NCI-H2107 treated with DMSO at 0.1 percent for 48 hours (cell line): ENCODE measurements around the gene ABHD12.

Experiments
- DNase-seq: peaks from one replicate; lab custom pipeline; 2025; ENCODE audit not compliant: unreplicated experiment; lab: John Stamatoyannopoulos, UW

ABHD12 gene

GRCh38 chr20:25382704-25383370 is 7.8 kb downstream of the ABHD12 start:
- DNase-seq, result no peak

DNA sequence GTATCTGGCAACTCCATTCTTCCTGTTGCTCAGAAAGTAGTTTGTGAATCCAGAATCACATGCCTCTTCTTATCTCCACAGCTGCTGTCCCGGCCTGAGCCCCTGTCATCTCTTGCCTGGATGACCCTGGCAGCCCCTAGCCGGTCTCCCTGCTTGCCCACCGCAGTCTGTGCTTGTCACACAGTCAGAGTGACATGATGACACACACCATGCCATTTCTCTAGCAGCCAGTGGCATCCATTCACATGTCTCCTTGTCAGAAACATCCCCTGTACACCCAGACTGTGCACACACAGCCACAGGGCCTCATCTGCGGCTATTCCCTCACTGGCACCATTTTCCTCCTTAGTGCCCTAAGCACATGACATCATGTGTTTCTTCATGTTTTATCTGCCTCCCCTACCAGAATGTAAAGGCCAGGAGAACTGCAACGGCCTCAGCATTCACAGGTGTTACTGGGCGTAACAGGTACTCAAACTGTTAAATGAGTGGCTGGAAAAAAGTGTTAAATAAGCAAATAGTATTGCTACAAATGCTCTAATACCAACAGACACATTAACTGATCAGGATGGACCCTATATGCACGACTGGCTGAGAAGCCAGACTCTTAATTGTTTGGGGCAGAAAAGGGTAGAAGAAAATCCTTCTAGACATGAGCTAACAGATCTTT is 9.6 kb downstream of the ABHD12 start:
- no peak for DNase-seq

DNA sequence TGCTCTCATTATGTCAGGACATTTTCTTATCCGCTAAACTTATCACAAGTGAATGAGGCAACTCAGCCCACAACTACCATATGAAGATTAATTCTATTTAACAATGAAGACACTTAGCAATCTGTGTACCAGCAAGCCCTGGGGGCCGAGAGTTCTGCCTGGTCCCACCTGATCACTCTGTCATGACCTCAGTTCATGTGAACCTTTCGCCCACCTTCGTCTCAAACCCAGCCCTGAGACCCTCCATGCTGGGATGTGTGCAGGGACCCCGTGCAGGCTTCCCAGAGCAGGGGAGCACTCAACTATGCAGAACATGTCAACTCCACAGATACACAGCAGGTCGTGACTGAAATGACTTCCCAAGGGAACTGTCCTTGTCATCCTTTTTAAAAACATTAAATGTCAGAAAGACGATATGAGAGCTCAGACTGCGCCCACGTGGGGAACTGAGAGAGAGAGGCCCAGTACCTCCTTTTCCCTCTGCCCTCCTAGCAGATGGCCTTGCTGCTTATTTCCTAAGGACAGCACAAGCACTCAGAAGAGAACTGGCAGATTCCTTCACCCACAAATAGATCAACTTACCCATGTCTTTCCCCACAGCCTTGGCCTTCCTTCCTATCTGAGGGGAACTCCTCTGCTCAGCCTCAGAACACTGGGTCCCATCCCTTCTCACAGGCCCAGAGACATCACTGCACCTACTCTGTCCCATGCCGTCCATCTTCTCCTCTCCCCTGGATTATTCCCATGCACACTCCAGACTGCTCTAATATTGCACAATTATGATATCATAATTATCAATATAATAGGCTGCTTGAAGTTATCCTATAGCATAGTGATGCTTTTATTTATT is 11.5 kb downstream of the ABHD12 start:
- no peak for DNase-seq

DNA sequence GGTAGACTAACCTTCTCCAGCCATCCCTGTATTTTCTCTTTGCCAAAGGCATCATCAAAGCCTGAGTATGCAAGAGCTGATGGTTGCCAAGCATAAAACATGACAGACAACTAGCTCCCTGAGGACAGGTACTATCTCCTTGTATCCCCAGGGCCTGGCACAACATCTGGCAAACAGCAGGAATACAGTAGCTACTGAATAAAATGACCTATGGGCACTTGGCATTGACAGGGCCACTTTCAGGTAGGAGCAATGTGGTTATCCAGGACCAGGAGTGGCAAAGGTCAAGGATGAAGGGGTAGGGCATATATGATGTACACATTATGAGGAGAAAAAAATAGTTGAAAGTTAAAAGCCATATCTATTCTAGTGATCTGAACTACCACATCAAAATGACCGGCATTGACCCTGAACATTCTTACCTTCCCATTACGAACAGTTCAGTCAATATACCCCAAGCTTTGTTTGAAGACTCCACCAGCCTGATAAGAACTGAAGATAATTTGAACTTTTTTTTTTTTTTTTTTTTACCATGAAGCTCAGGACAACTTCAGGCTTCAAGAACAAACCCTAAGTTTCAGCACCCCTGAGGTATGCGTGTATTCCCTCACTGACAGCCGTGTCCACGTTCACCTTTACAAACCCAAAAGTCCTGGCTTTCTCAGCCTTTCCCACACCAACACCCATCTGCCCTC is 12.3 kb downstream of the ABHD12 start:
- no peak for DNase-seq

DNA sequence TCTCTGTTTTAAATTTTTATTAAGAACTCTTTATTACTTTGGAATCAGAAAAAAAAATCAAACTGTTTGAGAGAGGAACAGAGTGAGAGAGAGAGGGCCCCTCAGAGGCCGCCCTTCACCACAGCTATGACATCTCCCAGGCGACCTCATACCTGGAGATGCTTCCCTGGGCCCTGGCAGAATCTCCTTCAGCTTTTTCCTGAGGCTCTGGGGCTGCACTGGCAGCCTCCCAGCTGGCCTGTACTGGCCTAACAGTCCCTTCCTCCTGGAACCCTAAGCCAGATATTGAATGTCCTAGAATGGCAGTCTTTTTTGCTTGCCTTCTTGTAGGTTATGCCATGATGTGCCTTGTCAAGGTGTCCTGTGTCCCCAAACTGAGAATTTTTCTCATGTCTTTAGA is 13.7 kb downstream of the ABHD12 start:
- no peak for DNase-seq

DNA sequence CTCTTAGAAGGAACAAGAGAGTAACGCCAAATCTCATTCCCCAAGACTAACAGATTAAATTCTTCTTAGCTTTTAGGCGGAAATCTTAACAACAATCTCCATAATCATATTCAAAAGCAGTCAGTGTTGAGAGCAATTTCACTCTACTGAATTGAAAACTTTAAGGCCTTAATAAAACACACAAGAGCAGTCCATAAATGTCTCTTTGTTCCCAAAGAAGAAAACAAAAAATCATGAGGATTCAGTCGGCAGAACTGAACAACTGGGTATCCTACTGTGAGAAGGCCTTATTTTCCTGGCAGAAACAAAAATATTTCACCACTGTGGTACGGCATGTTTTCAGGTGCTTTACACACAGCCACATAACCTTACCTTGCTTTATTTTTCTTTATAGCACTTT is 14.4 kb downstream of the ABHD12 start:
- DNase-seq, result no peak

DNA sequence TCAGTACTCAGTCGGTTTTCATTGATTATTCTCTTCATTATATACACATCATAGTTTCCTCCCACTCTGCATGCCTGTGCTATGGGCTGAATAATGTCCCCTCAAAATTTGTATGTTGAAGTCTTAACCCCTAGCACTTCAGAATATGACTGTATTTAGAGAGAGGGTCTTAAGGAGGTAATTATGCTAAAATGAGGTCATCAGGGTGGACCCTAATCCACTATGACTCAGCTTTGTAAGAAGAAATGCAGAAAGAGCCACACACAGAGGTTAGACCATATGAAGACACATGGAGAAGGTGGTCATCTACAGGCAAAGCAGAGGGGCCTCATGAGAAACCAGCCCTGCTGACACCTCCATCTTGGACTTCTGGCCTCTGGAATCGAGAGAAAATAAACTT is 15.8 kb downstream of the ABHD12 start:
- DNase-seq, result no peak

- DNase-seq, result no peak
These were observed 17.9 kb downstream of the ABHD12 start for GRCh38 chr20:25372584-25373336.

DNA sequence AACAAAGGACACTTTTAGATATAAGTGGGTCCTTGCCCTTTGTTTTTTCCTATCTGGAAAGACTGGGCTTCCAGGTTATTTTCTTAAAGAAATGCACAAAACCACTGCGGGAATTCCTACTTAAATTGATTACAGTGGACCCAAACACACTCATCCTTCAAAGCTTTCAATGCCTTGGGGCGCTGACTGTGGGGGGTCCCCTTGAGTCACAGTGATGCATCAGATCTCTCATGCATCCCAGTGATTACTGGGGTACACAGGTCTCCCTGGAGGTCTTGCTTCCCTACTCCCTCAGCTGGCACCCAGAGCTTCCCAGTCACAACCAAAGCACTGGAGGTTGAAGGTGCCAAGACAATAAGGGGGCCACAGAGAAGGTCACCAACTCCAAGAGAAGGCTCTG is 20.7 kb downstream of the ABHD12 start:
- DNase-seq, result no peak

DNA sequence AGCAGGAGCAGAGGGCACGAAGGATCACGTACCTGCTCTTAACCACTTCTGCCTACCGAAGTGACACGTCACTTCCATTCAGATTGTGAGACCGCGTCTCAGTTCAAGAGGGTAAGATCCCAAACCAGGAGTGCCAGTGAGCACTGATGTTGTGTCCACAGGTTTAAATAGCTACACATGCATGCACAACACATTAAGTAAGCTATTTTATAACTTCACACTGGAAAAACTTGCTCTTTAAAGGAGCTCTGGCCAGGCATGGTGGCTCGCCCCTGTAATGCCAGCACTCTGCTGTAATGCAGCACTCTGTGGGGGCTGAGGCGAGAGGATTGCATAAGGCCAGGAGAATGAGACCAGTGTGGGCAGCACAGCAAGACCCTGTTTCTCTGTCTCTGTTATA is 21.1 kb downstream of the ABHD12 start:
- no peak for DNase-seq

DNA sequence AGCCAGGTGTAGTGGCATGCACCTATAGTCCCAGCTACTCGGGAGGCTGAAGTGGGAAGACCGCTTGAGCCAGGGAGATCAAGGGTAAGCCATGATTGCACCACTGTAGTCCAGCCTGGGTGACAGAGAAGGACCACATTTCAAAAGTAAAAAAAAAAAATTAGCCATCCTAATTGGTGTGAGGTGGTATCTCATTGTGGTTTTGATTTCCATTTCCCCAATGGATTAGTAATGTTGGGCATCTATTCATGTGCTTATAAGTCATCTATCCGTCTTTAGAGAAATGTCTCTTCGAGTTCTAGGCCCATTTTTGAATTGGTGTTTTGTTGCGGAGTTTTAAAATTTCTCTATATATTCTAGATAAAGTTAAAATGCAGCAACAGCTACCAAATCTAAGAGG is 21.7 kb downstream of the ABHD12 start:
- DNase-seq, result no peak

- no peak for DNase-seq
These were observed 22.1 kb downstream of the ABHD12 start for GRCh38 chr20:25368526-25368925.

DNA sequence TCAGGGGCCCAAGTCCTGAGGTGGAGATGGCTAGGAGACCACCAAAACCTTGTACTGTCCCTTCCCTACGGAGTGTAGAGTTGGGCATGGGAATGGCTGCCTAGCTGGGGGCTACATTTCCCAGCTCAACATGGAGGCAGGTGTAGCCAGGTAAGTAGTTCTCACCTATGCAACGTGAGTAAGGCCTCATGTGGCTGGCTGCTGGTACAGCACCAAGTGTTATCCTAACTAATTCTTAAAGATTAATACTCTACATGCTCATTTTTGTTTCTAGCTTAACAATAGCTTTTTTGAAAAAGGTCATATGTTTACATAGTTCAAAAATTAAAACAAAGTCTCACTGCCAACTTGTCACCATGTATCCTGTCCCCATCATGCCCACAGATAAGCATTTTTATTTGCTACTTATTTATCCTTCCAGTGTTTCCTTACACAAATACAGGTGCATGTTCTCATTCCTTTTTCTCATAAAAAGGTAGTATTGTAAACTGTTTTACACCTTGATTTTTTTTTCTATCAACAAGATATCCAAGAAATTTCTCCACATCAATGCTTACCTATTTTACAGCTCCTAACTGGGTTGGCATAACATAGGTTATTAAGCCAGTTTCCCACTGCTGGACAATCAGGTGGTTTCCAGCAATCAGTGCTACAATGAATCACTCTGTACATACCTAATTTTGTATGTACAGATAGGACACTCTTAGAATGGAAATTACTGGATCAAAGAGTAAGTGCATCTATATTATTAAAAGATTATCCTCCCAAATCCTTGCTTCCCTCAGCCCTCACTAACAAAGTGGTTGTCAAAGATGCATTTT is 25.5 kb downstream of the ABHD12 start:
- no peak for DNase-seq

GRCh38 chr20:25364180-25364788 is 26.4 kb downstream of the ABHD12 start:
- no peak for DNase-seq

DNA sequence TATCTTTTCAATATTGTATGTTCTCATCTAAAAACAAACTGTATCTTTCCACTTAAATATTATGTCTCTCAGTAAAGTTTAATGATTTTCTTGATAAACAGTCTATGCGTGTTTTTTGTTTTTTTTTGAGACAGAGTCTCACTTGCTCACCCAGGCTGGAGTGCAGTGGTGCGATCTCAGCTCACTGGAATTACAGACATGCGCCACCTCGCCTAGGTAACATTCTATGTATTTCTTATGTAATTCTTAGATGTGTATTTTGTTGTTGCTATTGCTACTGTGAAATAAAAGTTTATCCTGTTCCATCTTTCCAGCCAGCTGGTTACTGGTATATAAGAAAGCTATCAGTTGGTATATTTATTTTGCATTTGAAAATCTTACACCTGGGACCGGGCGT is 29.4 kb downstream of the ABHD12 start:
- no peak for DNase-seq

DNA sequence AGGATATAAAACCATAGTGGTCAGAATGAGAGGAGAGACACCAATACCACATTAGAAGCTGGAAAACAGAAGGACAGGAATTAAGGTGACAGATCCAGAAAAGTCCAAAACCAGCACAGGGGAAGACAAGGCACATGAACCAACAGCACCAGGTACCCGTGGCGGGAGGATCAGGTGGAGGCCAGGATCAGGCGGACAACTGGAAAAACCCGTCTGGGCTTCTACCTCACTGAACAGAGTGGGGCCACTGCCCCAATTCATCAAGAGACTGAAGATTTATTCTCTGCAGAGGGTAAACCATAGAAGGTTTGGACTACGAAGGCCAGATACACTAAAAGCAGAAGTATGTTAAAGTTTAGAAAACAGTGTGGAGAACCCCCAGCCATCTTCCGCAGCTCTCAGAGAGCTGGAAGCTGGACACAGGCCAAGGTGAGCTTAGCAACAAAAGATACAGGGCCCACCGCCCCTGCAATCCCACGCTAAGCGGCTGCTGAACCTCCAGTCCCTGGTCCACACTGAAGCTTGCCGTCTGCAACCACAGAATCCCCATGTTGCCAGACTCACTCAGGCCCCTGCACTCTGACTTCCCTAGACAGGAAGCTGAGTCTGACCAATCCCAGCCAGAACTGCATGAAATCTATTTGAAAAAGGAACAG is 29.9 kb downstream of the ABHD12 start:
- no peak for DNase-seq

GRCh38 chr20:25356271-25356933 is 34.2 kb downstream of the ABHD12 start:
- DNase-seq, result peak; percentile 28

DNA sequence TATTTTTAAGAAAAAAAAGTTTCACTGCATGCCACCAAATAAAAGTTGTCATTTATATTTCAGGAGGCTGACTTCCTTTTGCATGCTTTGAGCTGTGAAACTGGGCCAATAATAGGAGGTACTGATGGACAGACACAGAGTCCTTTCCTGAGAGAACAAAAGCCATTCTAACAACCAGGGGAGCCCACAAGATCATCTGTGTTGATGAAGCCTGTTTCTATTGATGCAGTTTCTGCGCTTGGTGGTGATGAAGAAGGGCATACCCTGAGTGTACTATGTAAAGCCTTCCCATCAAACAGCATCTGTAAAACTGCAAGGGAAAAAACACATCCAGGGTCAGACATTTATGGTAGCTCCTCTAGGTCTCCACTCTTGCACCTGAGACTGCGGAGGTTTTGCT is 34.8 kb downstream of the ABHD12 start:
- DNase-seq, result no peak
